Measurements from ENCODE around the gene LCMT2. TPM values are rescaled to one million over a fixed set of nuclear protein-coding genes. Genes with fewer than 3 reads are reported as not detected.

Gene LCMT2
- total RNA-seq, 4 donors from 2014 or later: 5.4 to 9.5 (median 6.4) TPM

- no peak for ATAC-seq
- no peak overlapping the region for H3K27ac ChIP-seq
- 93 to 100% methylated on average over 2 of the region's 2 CpGs for WGBS, 2 donors (ENCODE audit: low coverage in 1 of 2)
- TF ChIP-seq POLR2AphosphoS5 (IDR thresholded peaks at IDR 0.05): no peak
- H3K27me3 ChIP-seq: no peaks in the 10 kb centered on the region
- H3K4me3 ChIP-seq: no peak overlapping the region
- no peaks in the 10 kb centered on the region for H3K9me3 ChIP-seq
- H3K36me3 ChIP-seq: peaks cover 0 to 87% of the 10 kb centered on the region in 2 donors
- H3K4me1 ChIP-seq: no peaks in the 10 kb centered on the region
Measured at GRCh38 chr15:43346305-43346704, 15.9 kb upstream of the LCMT2 start.

GRCh38 chr15:43330780-43331087 is 361 bp upstream of the LCMT2 start:
- TF ChIP-seq POLR2AphosphoS5 (IDR thresholded peaks at IDR 0.05) (no peak), CTCF (IDR thresholded peaks at IDR 0.05) (no peak), POLR2A (IDR thresholded peaks at IDR 0.05) (no peak), EP300 (IDR thresholded peaks at IDR 0.05) (no peak)
- Histone ChIP-seq H3K27ac (peak overlapping the region; percentile 91 to 93 (median 92)), H3K36me3 (peaks cover 0 to 17% of the 10 kb centered on the region in 2 donors), H3K4me3 (peak overlapping the region; percentile 65 to 92), H3K27me3 (no peaks in the 10 kb centered on the region), H3K9me3 (no peaks in the 10 kb centered on the region), H3K4me1 (peaks cover 5 to 36% (median 11%) of the 10 kb centered on the region in 3 donors)
- ATAC-seq: no peak
- 5% methylated on average over 5 of the region's 7 CpGs; no CpG with 5 or more reads in 1 of the 2 donors for WGBS, 2 donors (ENCODE audit: low coverage in 1 of 2)

- 7 to 33% methylated on average over 13 to 15 of the region's 38 CpGs for WGBS, 2 donors (ENCODE audit: low coverage in 1 of 2)
- peak; percentile 13 for ATAC-seq
- no peaks in the 10 kb centered on the region for H3K9me3 ChIP-seq
- H3K27ac ChIP-seq: peak overlapping the region; percentile 91 to 93 (median 92)
- no peaks in the 10 kb centered on the region for H3K27me3 ChIP-seq
- H3K4me3 ChIP-seq: peak overlapping the region; percentile 65 to 92
- H3K4me1 ChIP-seq: peaks cover 5 to 36% (median 11%) of the 10 kb centered on the region in 3 donors
- peaks cover 0 to 7% of the 10 kb centered on the region in 2 donors for H3K36me3 ChIP-seq
- TF ChIP-seq POLR2A (IDR thresholded peaks at IDR 0.05) (no peak), CTCF (IDR thresholded peaks at IDR 0.05) (no peak), EP300 (IDR thresholded peaks at IDR 0.05) (no peak), POLR2AphosphoS5 (IDR thresholded peaks at IDR 0.05) (no peak)
Measured at GRCh38 chr15:43329217-43329959, 985 bp downstream of the LCMT2 start.

- WGBS, 2 donors (ENCODE audit: low coverage in 1 of 2): 64 to 74% methylated on average over 4 to 6 of the region's 6 CpGs
- no peak for TF ChIP-seq EP300 (IDR thresholded peaks at IDR 0.05)
- no peak for TF ChIP-seq POLR2AphosphoS5 (IDR thresholded peaks at IDR 0.05)
- no peak for TF ChIP-seq CTCF (IDR thresholded peaks at IDR 0.05)
- TF ChIP-seq POLR2A (IDR thresholded peaks at IDR 0.05): no peak
- Histone ChIP-seq H3K27me3 (no peaks in the 10 kb centered on the region), H3K27ac (no peak overlapping the region), H3K4me3 (no peak overlapping the region), H3K36me3 (peaks cover 0 to 4% of the 10 kb centered on the region in 2 donors), H3K4me1 (peaks cover 5 to 28% (median 11%) of the 10 kb centered on the region in 3 donors), H3K9me3 (no peaks in the 10 kb centered on the region)
- ATAC-seq: no peak
Measured at GRCh38 chr15:43325039-43325684, 5.2 kb downstream of the LCMT2 start.

GRCh38 chr15:43318990-43319771 is 11.2 kb downstream of the LCMT2 start:
- Histone ChIP-seq H3K27me3 (peaks cover 6% of the 10 kb centered on the region), H3K27ac (no peak overlapping the region), H3K36me3 (no peaks in the 10 kb centered on the region), H3K4me3 (no peak overlapping the region), H3K4me1 (peaks cover 0 to 7% (median 0%) of the 10 kb centered on the region in 3 donors), H3K9me3 (no peaks in the 10 kb centered on the region)
- no peak for ATAC-seq
- TF ChIP-seq POLR2AphosphoS5 (IDR thresholded peaks at IDR 0.05): no peak
- TF ChIP-seq CTCF (IDR thresholded peaks at IDR 0.05): no peak
- no peak for TF ChIP-seq POLR2A (IDR thresholded peaks at IDR 0.05)
- TF ChIP-seq EP300 (IDR thresholded peaks at IDR 0.05): no peak
- 48 to 66% methylated on average over 3 of the region's 4 CpGs for WGBS, 2 donors (ENCODE audit: low coverage in 1 of 2)
